GM19397 (cell line): ENCODE data around the gene PLGRKT.
"Not testable (repeated sequence)": the region's sequence is repeated elsewhere in the genome, so short reads cannot be mapped to it uniquely, and the experiment has no call there.

Source experiments
- ATAC-seq: cut with Tn5 transposase; IDR thresholded peaks from one replicate; pipeline ENCODE4 v1.9.1; 2021; ENCODE audit warnings: mild to moderate bottlenecking, moderate library complexity; ENCODE audit not compliant: unreplicated experiment

Gene PLGRKT

DNA sequence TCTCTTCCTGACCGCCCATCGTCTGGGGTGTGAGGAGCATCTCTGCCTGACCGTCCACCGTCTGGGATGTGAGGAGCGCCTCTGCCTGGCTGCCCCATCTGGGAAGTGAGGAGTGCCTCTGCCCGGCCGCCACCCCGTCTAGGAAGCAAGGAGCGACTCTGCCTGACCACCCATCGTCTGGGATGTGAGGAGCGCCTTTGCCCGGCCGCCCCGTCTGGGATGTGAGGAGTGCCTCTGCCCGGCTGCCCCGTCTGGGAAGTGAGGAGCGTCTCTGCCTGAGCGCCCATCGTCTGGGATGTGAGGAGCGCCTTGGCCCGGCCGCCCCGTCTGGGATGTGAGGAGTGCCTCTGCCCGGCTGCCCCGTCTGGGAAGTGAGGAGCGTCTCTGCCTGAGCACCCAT, 4.4 kb downstream of the PLGRKT start:
- ATAC-seq: not testable (repeated sequence)

DNA sequence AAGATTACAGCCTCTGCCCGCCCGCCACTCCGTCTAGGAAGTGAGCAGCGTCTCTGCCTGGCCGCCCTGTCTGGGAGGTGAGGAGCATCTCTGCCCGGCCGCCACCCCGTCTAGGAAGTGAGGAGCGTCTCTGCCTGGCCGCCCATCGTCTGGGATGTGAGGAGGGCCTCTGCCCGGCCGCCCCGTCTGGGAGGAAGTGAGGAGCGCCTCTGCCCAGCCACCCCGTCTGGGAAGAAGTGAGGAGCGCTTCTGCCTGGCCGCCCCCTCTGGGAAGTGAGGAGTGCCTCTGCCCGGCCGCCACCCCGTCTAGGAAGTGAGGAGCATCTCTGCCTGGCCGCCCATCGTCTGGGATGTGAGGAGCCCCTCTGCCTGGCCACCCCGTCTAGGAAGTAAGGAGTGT, 4.8 kb downstream of the PLGRKT start:
- not testable (repeated sequence) for ATAC-seq

- no peak for ATAC-seq
Measured at GRCh38 chr9:5430912-5431311, 6.8 kb downstream of the PLGRKT start.

- no peak for ATAC-seq
Measured at GRCh38 chr9:5429873-5430564, 7.7 kb downstream of the PLGRKT start.

GRCh38 chr9:5428794-5429528, 8.8 kb downstream of the PLGRKT start:
- ATAC-seq: no peak

- no peak for ATAC-seq
Measured at GRCh38 chr9:5428172-5428571, 9.6 kb downstream of the PLGRKT start.

GRCh38 chr9:5427005-5427404, 10.7 kb downstream of the PLGRKT start:
- ATAC-seq: no peak

DNA sequence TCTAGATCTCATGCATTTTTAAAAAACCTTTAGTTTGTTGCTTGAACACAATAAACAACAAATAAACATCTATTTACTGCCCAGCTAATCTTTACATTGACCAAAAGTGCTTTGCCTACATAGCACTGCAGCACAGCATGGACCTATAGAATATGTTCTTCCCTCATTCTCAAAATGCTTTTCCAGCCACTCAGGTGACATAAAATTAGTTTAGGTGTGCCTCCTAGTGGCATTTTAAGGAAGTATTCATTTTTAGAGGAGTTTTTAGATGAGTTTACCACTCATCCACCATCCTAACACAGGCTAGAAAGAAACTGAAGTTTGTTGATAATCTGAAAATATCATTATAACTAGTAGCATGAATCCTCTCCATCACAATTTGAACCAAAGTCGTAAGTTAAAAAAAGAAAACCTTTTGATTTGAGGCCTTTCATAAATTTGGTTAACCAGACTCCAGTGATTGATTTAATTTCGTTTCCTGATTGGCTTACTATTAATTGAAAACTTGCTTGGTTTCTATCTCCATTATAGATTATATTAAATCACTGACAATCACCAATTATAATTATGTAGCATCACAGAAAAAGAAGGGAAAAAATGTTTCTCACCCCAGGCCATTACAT, 12.6 kb downstream of the PLGRKT start:
- no peak for ATAC-seq

DNA sequence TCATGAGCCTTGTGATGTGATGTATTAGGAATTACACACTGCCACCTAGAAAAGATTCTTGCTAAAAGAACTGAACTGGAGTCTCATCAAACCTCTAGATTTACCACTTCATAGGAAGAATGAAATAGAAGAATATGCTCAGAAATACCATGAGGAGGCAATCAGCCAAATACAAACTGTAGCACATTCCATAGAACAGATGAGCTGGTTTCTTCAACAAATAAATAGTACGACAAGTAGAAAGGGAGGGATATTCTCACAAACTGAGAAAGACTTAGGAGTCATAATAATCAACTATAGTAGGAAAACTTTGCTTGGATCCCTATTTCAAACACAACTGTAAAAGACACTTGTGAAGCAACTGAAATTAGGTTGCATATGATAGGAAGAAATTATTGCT, 15.4 kb downstream of the PLGRKT start:
- ATAC-seq: no peak

- no peak for ATAC-seq
Measured at GRCh38 chr9:5421163-5421562, 16.6 kb downstream of the PLGRKT start.

- no peak for ATAC-seq
Measured at GRCh38 chr9:5419987-5420386, 17.7 kb downstream of the PLGRKT start.

DNA sequence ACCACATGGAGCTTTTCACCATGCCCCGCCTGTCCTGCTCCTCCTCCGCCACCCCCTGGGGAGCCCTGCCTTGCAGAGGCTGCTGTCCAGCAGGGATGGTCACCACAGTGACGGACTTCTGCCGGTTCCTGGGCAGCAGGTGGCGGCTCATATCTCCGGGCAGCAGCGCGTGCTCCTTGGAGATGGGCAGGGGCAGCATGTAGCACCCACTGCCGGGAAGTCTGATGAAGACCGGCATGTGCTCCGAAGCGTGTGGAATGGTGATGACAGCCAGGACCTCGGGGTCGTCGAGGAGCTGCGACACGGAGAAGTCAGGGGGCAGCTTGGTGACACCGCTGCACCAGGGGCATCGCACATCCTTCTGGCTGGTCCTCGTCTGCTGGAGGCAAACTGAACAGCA, 19.2 kb downstream of the PLGRKT start:
- no peak for ATAC-seq

DNA sequence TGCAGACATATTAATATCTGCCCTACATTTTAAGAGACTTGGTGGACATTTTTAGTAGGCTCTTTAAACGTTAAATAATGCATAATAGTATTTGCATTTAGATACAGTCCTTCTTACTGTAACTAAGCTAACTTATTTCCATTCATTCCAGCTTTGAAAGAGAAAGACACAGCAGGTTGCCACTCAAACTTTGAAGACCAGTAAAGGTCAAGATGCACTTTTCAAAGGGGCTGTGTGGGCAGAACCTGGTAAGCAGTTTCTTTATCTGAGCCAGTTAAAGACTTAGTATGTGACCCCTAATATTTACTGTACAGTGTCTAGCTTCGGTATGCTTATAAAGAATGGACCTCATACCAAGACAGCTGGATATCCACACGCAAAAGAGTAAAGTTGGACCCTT, 20.8 kb downstream of the PLGRKT start:
- no peak for ATAC-seq

GRCh38 chr9:5408596-5408995, 29.1 kb downstream of the PLGRKT start:
- ATAC-seq: no peak

GRCh38 chr9:5402217-5402616, 35.5 kb downstream of the PLGRKT start:
- no peak for ATAC-seq

- not testable (repeated sequence) for ATAC-seq
Measured at GRCh38 chr9:5397547-5397946, 40.2 kb downstream of the PLGRKT start.

DNA sequence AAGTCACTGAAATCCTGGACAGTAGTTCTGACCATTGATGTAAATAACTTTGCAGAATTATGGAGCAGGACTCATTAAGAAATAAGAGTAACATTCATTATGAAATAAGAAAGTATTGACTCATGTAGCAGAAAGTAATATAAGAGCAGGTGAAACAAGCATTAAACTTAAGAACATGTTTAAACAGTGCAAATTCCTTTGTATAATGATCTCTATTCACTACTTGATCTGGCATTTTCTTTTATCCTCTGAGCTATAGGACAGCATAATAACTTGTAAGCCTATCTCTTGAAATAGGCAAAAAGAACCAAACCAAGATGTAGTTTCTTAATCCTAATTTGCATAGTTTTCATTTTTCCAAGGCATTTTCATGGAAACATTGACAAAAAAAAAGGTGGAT, 42.3 kb downstream of the PLGRKT start:
- no peak for ATAC-seq

DNA sequence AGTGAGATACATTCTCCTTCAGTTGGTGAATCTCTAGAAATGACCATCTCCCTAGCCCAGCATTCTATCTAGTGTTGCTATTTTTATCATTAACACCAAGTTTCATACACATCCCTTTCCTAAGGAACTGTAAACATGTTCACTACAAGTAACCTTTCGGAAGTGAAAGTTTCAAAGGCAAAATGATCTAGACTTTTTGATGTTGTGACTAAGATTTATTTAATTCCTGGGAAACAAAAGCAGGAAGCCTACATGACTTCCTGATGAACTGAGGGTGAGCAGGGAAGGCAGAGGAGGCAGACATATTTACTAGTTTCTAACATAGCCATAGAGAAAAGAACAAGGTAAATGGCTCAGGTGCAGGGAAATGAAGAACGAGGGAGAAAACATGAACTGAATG, 43.7 kb downstream of the PLGRKT start:
- ATAC-seq: not testable (repeated sequence)

DNA sequence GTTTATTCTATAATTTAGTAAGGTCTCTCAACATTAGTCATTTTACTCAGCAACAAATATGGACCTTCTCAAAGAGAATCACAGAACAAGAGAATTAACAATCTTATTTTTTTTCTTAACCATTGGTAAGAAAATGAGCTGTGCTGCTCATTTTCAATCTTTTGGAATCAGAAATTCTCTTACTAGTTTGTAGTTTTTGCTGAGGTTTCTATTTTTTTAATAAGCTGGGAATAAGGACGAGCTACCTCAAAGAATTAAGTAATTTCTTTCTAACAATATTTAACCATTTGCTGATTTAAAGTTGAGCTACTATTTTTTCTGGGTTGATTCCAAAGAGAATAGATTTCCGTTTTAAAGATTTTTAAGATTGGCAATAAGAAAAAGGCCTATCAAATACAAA, 44.2 kb downstream of the PLGRKT start:
- ATAC-seq: no peak

- no peak for ATAC-seq
Measured at GRCh38 chr9:5392285-5392684, 45.4 kb downstream of the PLGRKT start.

DNA sequence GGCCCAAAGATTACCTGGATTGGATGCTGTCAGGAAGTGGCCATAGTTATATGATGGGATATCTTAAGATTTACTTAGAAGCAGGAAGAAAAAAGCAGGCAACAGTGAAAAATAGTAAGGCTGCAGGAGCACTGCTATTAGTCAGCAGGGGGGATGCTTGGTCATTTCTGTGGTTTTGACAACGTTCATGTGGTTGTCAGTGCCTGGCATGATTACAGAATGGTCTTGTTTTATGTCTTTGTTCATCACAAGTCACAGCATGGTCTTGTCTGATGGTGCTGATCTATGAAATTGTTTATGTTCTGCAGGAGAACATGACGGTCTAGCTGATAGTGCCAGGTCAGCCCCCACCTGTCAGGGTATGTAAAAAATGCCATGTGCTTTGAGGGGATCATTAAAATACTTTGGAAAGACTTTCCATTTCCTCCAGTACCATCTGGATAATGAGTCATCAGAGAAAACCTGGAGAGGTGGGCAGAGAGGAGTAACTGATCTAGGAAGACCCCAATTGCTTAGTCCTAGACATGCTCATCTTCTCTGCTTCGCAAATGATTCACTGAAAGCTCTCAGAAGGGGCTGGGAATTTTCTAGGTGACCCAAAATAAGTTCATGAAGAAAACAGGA, 48.5 kb downstream of the PLGRKT start:
- peak; percentile 43 for ATAC-seq
